Medulla oblongata (tissue), 1 donor: ENCODE measurements around the gene B4GALT2.
A peak's percentile ranks its signal among the peaks of the same experiment; 100 is the strongest.

ENCODE experiments used
- DNase-seq: peaks from one replicate; pipeline ENCODE4 v3.0.0-alpha.2; 2015; ENCODE audit errors: extremely low spot score

B4GALT2 gene

DNA sequence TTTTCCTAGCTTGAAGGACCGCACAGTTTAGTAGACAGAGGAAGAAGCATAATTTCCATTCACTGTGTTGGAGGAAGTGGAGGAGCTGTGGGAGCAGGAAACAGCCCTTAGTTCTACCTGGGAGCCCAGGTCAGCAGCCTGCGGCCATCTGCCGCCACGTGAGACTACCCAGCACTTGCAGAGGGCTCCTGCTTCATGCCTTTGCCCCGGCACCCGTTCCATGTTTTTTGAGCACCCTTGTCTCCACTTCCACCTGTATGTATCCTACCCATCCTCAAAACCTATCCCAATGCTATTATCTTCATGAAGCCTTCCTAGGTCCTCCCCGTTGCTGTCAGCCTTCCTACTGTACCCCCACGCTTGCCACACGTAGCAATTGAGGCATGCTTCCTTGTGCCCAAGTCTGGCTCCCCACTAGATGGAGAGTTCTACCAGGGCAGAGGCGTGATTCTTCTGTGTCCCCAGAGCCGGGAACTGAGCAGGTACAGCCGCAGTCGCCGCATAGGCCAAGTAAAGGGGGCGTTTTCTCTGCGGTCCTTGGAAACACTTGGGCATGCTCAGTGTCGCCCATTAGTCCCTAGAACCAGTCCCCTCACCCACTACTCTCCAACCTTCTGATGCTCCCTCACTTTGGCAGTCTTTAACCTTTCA, 50.4 kb downstream of the B4GALT2 start:
- DNase-seq: no peak

DNA sequence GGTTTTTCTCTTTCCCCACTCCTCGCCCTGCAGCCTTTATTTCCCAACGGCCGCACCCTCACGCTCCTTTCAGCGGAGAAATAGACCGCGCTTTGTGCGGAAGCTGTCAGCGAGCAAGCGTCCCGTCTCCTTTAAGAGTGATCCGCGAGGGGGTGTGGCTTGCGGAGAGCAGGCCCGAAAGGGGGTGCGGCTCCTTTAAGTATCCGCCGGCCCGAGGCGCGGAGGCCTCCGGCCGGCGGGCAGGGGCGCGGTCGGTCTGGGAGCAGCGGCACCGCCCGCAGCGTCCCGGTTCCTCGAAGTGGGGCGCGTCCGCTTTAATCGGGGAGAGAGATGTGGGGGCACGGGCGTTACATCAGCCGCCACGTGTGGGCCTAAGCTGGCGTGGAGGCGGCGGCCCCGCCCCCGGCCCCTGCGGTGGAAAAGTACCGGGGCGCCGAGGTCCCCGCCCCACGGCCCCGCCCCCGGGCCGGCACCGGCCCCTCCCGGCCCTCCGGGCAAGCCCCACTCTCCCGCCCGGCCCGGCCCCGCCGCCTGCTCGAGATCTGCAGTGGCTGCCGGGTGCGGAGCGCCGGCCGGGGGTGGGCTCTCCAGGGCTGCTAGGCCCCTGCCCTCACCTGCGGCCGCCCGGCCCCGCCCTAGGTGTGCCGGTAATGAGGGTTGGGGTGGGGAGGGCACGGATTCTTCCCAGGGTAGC, 51.0 kb downstream of the B4GALT2 start:
- DNase-seq: peak; percentile 91

DNA sequence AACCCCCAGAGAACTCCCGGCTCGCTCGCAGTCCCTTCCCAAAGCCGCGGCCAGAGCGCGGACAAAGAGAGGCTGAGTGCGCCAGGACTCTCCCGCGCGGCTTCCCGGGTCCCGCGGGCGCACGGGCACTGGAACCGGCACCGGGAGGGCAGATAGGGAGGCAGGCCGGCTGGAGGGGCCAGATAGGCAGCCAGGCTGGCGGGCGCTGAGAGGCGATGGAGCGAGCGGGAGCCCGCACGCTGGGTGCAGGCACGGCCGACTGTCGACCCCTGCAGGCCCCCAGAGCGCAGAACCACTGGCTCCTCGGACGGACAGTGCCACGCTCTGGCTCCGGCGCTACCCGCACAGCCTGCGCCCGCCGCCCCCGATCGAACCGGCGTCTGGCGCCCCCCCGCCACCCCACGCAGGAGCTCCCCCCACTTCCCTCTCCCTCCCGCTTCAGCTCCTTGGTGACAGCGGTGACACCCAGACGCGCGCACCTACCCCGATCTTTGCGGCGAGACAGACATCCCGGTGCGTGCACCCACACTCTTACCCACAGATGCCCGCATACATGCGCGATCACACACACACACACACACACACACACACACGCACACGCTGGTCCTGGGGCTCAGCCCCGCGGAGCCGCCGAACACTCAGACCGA, 51.7 kb downstream of the B4GALT2 start:
- peak; percentile 63 for DNase-seq

DNA sequence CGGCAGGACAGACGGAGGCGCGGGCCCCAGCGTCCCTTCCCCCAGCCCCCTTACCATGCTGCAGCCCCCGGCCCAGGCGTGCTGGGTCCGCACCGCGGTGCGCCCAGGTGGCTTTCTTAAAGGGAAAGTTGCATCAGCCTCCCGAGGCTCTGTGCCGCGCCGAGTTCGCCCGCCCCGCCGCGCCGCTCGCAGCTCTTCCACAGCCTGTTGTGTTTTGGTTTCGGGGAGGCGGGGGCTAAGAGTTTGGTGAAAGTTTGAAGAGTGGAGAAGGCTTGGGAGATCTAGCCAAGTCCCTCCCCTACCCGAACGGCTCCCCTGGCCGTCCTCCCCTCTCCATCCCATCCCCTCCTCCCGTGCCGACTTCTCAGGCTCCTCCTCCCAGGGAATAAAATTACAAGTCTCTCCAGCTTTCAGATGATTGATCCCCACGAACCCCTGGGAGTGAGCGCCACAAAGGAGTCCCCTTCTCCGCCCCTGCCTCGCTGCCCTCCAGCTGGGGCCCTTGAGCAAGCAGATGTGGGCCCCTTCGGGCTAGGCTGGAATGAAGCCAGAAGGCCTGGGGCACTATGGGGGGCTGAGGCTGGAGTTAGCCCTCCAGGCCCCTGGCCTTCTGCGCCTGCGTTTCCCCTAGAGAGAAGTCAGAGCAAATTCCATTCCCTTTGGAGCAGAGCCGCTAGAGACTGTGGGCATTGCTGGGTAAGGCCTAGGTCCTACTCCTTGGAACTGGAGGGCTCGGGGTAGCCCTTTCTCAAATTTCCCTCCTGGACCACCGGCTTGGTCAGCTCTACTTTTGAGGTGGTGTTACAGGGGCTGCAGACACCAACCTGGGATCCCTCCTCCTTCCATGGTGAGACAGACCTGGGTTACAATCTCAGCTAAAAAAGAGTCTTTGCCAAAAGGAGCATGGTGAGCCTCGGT, 52.5 kb downstream of the B4GALT2 start, which contains the start of gene SLC6A9:
TSS of gene SLC6A9 (minus strand) at position 211 of the 918 bp plus-strand sequence. CDS start 7,185 bp downstream, outside the sequence.
- peak; percentile 56 for DNase-seq

DNA sequence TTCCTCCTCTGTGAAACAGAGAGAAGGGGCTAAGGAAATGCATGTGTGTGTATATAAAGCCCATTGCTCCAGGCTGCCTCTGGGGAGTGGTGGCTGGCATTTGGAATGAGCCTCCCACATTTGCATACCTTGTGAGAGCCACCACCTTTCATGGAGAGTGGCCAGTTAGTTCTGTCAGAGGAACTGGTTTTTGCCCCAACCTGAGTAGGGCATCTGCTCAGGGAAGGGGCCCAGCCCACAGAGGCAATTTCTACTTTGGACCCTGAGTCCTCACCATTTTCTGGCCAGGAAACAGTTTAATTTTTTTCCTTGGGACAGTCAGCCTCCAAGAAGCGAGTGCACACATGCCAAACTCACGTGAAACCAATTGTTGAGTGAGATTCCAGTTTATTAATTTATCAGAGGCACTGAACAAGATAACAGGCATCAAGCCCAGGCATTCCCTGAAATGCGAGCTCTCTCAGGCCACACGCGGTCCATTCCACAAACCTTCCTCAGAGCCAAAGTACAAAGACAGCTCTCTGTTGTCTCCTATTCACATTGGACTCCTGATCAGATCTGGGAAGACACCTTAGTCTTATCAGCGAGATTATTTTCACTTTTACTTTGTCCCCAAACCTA, 53.3 kb downstream of the B4GALT2 start:
- no peak for DNase-seq

DNA sequence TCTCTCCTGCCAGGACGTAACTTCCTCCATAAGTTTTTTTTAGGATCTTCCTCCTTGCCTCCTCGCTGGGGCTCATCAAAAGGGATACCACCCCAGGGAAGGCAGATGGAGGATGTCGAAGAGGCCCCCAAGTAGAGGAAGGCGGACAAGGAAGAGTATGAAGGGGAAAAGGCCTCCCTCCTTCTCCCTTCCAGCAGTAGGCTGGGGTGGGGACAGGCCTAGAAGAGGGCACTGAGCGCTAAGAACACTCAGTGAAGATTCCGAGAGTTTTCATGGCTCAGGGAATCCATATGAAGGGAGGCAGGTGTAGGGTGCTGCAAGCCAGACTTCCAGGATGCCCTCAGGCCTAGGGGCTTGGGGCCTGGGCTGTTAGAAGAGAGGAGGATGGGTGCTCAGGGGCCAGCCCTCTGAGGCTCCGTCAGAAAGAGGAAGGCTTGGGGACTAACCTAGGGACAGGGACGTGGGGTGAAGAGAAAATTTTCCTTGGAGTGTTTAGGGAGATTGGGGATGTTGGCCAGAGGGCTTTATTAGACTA, 54.1 kb downstream of the B4GALT2 start:
- DNase-seq: no peak

DNA sequence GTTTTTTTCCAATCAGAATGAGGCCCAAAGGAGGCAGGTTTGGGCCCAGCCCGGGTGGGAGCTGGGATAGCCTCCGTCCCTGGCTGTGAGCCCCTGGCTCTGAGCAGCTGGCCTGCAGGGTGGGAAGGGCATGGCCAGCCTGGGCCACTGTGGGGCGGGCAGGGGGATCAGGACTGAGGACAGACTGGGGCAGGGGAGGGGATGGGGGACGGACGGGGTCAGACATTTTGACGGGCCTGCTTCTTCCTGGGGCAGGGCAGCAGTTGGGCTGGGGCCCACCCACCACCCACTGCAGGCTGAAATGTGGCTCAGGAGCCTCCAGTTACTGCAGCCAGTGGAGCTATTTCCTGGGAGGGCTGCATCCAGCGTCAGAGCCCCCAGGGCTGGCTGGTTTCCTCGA, 54.7 kb downstream of the B4GALT2 start:
- no peak for DNase-seq

DNA sequence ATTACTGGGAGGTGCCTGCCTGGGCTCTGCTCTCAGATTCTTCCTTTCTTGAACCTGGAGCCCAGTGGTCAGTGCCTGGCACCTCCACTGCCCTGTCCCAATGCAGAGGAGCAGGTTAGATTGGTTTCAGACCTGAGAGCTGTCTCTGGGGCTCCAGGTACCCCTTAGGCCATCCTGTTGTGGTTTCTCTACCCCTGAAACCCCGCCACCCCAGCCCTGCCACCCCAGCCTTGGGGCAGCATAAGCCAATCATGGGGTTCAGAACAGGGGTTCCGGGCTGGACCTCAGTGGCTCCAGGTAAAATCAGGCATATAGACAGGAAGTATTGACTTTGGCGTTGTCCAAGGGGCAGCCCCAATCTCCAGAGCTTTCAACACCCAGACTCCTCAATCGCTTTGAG, 55.4 kb downstream of the B4GALT2 start:
- DNase-seq: no peak

DNA sequence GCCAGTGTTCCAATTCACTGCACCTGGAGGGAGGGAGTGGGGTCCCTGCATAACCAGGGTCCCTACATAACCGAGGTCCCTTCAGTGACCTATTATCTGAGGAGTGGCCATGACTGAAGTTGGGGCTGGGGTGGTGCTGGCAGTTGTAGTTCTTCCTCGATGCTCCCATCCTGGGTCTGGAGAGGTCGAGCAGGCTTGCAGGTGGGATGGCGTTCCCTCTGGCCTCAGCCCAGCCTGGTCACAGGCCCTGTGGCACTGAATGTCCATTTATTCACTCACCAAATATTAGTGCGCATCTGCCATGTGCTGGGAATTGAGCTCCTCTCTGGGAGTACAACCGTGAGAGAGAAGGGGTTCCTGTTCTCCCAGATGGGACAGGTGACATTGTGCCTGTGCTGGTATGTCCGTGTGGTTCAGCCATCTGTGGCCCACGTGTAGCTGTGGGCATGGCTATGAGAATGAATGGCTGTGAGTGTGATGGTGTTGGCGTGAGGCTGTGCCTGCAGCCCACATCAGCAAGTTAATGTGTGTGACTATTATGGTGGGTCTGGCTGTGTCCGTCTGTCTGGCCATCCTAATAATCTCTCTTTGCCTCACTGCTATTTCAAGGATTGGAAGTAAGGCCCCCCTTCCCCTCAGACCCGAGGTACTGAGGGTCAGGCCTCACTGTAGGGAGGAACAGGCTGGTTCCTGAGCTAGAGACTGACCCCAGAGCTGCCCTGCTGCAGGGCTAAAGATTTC, 56.1 kb downstream of the B4GALT2 start:
- peak; percentile 17 for DNase-seq

DNA sequence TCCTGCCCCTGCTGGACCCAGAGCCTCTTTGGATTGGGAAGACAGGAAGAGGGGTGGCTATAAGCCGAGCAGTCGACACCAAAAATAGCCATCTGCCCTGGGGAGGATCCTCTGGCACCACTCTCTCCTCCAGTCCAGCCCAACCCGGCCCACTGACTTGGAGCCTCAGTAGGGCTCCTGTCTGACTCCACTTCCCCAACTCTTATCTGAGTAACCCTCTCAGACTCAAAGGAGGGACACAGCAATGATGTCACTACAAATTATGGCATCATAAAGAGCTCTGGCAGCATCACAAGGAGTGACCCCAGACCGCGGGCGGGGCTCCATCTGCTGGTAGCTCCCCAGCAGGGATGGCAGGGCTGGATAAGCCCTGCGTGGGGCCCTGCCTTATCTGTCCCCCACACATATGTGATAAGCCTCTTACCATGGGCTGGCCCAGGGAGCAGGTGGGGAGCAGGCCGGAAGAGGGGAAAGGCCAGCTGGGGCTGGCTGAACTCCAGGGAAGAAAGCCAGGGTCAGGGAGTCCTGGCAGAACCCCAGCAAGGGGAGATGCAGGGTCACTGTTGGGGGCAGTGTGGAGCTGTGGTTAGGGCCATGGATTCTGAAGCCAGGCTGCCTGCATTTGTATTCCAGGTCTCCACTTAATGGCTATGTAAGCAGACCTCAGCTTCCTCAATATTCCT, 56.9 kb downstream of the B4GALT2 start:
- peak; percentile 25 for DNase-seq

DNA sequence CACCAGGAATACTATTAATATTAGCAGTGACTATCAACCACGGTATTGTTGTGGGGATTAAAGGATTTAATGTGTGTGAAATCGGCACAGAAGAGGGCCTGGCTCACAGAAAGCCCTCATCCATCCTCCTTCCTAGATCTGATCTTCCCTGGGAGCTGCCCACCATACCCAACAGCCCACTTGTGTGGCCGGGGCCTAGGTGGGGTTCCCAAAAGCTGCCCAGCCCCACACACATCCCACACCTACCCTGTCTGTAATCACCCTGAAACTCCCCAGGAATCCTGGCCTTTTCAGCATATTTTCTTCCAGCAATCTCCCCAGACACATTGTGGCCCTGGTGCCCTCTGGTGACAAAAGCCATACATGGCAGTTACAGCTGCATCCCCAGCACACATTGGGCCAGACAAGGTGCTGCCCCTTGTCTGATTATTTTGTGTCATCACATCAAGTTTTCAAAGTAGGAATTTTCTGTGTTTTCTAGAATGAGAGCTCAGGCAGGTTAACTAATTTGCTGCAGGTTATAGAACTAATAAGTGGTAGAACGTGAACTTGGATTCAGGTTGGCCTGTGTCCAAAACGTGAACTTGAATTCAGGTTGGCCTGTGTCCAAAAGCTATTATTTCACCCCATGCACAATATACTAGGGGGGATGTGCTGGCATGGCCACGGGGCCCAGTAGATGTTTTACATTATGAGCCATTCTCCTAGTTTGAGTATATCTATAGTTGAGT, 57.6 kb downstream of the B4GALT2 start:
- DNase-seq: peak; percentile 93

DNA sequence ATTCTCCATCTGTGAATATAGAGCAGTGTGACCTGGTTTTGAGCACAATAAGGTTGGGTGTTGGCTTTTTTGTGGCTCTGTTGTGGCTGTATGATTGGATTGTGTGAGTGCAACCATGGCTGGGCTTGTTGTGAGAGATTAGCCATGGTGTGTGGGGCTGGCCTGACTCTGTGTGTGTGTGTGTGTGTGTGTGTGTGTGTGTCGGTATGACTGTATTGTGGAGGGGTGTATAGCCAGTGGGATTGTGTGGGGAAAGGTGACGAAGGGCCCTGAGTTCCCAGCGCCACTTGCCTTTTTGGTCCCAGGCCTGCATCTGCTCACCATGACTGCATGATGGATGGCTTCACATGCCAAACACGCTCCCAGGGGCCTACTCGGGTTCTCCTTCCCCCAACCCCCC, 58.1 kb downstream of the B4GALT2 start:
- no peak for DNase-seq

DNA sequence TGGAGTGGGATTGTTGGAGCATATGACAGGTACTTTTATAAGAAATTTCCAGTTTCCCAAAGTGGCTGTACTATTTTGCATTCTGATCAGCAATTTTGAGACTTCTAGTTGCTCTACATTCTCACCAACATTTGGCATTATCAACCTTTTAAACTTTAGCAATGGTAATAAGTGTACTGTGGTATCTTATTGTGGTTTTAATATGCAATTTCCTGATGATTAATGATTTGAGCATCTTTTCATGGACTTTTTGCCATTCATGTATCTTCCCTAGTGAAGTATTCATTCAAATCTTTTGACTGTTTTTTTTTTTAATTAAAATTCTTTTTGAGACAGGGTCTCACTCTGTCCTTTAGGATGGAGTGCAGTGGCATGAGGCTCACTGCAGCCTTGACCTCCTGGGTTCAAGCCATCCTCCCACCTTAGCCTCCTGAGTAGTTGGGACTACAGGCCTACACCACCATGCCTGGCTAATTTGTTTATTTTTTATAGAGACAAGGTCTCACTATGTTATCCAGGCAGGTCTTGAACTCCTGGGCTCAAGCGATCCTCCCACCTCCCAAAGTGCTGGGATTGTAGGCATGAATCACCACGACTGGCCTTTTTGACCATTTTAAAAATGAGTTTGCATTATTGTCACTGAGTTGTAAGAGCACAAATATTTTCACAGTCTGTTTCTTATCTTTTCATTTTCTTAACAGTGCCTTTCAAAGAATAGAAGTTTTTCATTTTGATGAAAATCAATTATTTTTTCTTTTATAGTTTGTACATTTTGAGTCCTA, 60.1 kb downstream of the B4GALT2 start:
- DNase-seq: no peak

DNA sequence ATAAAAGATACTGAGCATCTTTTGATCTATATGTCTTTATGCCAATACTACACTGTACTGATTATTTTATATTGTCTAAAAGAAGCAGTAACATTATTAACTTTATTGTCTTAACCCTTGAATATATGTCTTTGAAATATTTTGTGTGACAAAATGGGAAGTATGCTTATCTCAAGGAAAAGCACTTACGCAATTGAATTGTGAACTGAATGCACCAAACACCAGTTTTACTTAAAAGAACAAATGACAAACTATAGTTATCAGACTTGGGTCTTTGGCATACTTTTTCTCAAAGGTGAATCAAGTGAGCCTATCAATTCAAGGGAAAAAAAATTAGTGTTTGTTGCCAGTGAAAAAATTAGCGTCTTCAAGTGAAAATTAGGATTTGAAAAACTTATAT, 61.4 kb downstream of the B4GALT2 start:
- DNase-seq: no peak
